Esophagus squamous epithelium (tissue), 5 donors: ENCODE results near the gene MAD2L2. TPM values are rescaled to one million over a fixed set of nuclear protein-coding genes. Genes with fewer than 3 reads are reported as not detected.
A peak's percentile ranks its signal among the peaks of the same experiment; 100 is the strongest.

Experiments
- DNase-seq: peaks from one replicate; lab custom pipeline; 2025; lab: John Stamatoyannopoulos, UW
- H3K27ac ChIP-seq, 4 donors: fragments of 200-600 bp; sonication (generic); one replicate each; pipeline ENCODE4 v1.5.1; 2016 to 2019; ENCODE audit warnings: mild to moderate bottlenecking in 1 of 4
- H3K27me3 ChIP-seq, 4 donors: fragments of 200-600 bp; sonication (generic); 1 replicate in 3 of 4; 2 replicates in 1 of 4; pipeline versions ENCODE4 v1.5.1 to v1.6.0; 2017 to 2021; ENCODE audit warnings: antibody characterized with exemption in 1 of 4
- H3K36me3 ChIP-seq, 3 donors: fragments of 200-600 bp; sonication (generic); one replicate each; pipeline ENCODE4 v1.5.1; 2016 to 2019
- H3K4me1 ChIP-seq, 3 donors: fragments of 200-600 bp; sonication (generic); one replicate each; pipeline ENCODE4 v1.5.1; 2017 to 2019
- H3K4me3 ChIP-seq, 4 donors: fragments of 200-600 bp; sonication (generic); 1 replicate in 3 of 4; 2 replicates in 1 of 4; pipeline ENCODE4 v1.5.1; 2016 to 2019; ENCODE audit warnings: mild to moderate bottlenecking in 2 of 4, moderate library complexity in 1 of 4
- H3K9me3 ChIP-seq, 3 donors: fragments of 200-600 bp; sonication (generic); one replicate each; pipeline ENCODE4 v1.5.1; 2016 to 2019
- CTCF ChIP-seq, 6 experiments: fragments of 450-650 bp in 4 of 6; fragments of 200-600 bp in 2 of 6; sonication (generic) in 2 of 6; IDR thresholded peaks; one replicate each; pipeline ENCODE4 v1.5.1; 2016 to 2019; ENCODE audit warnings: antibody characterized with exemption in 6 of 6, mild to moderate bottlenecking in 4 of 6, moderate library complexity in 4 of 6
- POLR2A ChIP-seq, 4 donors: fragments of 450-650 bp; IDR thresholded peaks; one replicate each; pipeline ENCODE4 v1.6.1; 2017; ENCODE audit warnings: antibody characterized with exemption in 4 of 4, mild to moderate bottlenecking in 4 of 4, moderate library complexity in 3 of 4
- WGBS, 2 donors: methylation state at CpG; one replicate each; pipeline ENCODE4 v1.1.5; 2018; 5-methylcytosine and 5-hydroxymethylcytosine counted together
- intact Hi-C: fragments of 100-400 bp; cut with DNase I; formaldehyde crosslinking; loops from one replicate; pipeline ENCODE4 v1.15.0; 2022
- total RNA-seq, 4 donors: library from RNA; depleted of rRNA; stranded (reverse); fragments of >200 nt; gene quantifications; one replicate each; pipeline ENCODE4 v1.1.0, GENCODE V29; 2016
- donor health status: DM: yes; HTN: yes; CAD: no.

Gene MAD2L2
- total RNA-seq, 4 donors from 2014 or later = 12.1 to 22.8 (median 18.9) TPM

DNA sequence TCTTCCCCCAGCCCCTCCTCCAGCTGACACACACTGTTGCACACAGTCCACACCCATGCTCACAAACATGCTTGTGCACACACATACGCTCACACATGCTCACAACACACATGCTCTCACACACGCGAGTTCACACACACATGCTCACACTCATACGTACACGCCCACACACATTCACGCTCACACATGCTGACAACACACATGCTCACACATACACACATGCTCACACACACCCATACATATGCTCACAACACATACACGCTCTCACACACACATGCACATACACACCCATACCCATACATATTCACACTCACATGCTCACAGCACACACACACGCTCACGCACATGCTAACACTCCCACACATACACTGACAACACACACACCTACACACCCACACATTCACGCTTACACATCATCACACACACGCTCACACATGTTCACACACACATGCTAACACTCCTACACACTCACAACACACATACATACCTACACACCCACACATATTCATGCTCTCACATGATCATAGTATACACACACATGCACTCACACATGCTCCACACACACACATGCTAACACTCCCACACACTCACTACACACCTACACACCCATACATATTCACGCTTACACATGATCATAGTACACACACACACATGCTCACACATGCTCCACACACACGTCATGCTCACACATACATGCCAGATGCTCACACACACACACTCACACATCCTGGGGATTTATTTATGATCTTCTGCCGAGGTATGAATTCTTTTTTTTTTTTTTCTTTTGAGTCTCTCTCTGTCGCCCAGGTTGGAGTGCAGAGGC is 21.2 kb upstream of the MAD2L2 start:
- WGBS, 2 donors = 52 to 56% methylated on average over 14 to 15 of the region's 15 CpGs
- Histone ChIP-seq H3K4me1 (peaks cover 6 to 13% (median 10%) of the 10 kb centered on the region in 3 donors), H3K4me3 (peak overlapping the region in 1 of 4 donors; percentile 28), H3K36me3 (no peaks in the 10 kb centered on the region), H3K9me3 (no peaks in the 10 kb centered on the region), H3K27ac (no peak overlapping the region), H3K27me3 (peaks cover 0 to 88% (median 0%) of the 10 kb centered on the region in 4 donors)
- no peak for DNase-seq
- intact Hi-C loops = no loop called here
- TF ChIP-seq CTCF (IDR thresholded peaks at IDR 0.05) (no peak), POLR2A (IDR thresholded peaks at IDR 0.05) (no peak)

GRCh38 chr1:11701551-11701961 is 20.6 kb upstream of the MAD2L2 start:
- Histone ChIP-seq H3K9me3 (no peaks in the 10 kb centered on the region), H3K4me1 (peaks cover 6 to 13% (median 10%) of the 10 kb centered on the region in 3 donors), H3K27me3 (peaks cover 0 to 93% (median 0%) of the 10 kb centered on the region in 4 donors), H3K27ac (no peak overlapping the region), H3K4me3 (peak overlapping the region in 1 of 4 donors; percentile 28), H3K36me3 (no peaks in the 10 kb centered on the region)
- no peak for TF ChIP-seq CTCF (IDR thresholded peaks at IDR 0.05)
- no peak for TF ChIP-seq POLR2A (IDR thresholded peaks at IDR 0.05)
- 20 to 42% methylated on average over 2 to 6 of the region's 15 CpGs for WGBS, 2 donors
- intact Hi-C loops = no loop called here
- DNase-seq = no peak

DNA sequence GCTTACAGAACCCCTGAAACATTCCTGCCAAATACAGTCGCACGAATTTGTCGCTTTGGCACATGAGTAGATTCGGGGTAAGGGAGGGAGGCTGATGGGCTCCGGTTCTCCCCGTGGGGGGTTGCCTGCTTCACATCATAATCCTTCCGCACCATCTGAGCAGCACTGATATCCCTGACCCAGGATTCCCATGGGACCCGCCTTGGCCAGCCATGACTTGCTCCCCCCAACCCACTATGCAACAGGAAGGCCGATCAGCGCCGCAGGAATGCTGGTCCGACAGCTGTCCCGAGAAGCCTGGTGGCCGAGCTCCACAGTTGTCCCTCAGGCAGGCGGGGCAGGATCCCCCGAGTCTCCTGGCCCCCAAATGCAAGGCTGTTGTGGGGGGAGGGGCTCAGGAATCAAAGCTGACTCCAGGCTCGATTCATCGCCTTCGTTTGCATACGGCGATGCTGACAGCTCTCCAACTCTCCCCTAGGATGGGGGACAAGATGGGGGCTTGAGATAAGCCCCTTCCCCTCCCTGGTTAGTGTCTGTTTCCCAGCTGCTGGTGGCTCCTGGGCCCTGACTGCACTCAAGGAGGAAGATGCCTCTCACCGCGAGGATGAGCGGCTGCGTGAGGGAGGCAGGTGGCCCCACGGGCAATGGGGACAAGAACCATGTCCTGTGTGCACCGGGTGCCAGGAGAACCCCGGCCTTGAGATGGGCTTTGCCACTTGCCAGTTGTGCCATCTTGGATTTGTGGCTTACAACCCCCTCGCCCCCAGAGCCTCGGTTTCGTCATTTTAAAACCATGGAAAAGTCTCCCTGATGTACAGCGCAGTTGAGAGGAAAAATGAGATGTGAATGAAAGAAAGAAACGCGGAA is 19.9 kb upstream of the MAD2L2 start:
- 60 to 65% methylated on average over 14 to 17 of the region's 34 CpGs for WGBS, 2 donors
- TF ChIP-seq POLR2A (IDR thresholded peaks at IDR 0.05) = no peak
- no peak for TF ChIP-seq CTCF (IDR thresholded peaks at IDR 0.05)
- no peak for DNase-seq
- peaks cover 0 to 93% (median 0%) of the 10 kb centered on the region in 4 donors for H3K27me3 ChIP-seq
- peaks cover 6 to 13% (median 10%) of the 10 kb centered on the region in 3 donors for H3K4me1 ChIP-seq
- no peaks in the 10 kb centered on the region for H3K9me3 ChIP-seq
- H3K36me3 ChIP-seq = no peaks in the 10 kb centered on the region
- intact Hi-C loops = no loop called here
- no peak overlapping the region for H3K27ac ChIP-seq
- peak overlapping the region in 1 of 4 donors; percentile 28 for H3K4me3 ChIP-seq

DNA sequence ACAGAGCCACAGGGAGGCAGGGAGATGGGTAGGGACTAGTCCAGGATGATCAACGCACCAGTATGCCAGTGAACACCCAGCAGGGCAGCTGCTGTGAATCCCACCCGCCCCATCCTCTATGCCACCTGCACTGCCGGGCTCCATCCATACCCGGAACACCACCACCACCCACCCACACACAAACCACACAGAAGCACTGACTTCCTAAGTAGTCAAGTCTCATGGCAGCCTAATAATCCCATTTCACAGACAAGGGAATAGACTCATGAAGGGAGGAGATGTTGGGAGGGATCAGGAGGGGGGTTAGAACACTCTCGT is 16.9 kb upstream of the MAD2L2 start:
- no peak for DNase-seq
- Histone ChIP-seq H3K9me3 (no peaks in the 10 kb centered on the region), H3K36me3 (no peaks in the 10 kb centered on the region), H3K27me3 (peaks cover 0 to 93% (median 3%) of the 10 kb centered on the region in 4 donors), H3K27ac (no peak overlapping the region), H3K4me1 (peaks cover 9 to 21% (median 15%) of the 10 kb centered on the region in 3 donors), H3K4me3 (no peak overlapping the region)
- intact Hi-C loops = no loop called here
- 65 to 72% methylated on average over 2 to 5 of the region's 5 CpGs for WGBS, 2 donors
- no peak for TF ChIP-seq POLR2A (IDR thresholded peaks at IDR 0.05)
- TF ChIP-seq CTCF (IDR thresholded peaks at IDR 0.05) = no peak
